GM18511 (cell line): ENCODE results near the gene USP35.
"Not testable (repeated sequence)": the region's sequence is repeated elsewhere in the genome, so short reads cannot be mapped to it uniquely, and the experiment has no call there.

Experiments used
- ATAC-seq: cut with Tn5 transposase; IDR thresholded peaks from one replicate; pipeline ENCODE4 v1.9.1; 2021; ENCODE audit warnings: mild to moderate bottlenecking, moderate library complexity; ENCODE audit not compliant: unreplicated experiment

USP35 gene

DNA sequence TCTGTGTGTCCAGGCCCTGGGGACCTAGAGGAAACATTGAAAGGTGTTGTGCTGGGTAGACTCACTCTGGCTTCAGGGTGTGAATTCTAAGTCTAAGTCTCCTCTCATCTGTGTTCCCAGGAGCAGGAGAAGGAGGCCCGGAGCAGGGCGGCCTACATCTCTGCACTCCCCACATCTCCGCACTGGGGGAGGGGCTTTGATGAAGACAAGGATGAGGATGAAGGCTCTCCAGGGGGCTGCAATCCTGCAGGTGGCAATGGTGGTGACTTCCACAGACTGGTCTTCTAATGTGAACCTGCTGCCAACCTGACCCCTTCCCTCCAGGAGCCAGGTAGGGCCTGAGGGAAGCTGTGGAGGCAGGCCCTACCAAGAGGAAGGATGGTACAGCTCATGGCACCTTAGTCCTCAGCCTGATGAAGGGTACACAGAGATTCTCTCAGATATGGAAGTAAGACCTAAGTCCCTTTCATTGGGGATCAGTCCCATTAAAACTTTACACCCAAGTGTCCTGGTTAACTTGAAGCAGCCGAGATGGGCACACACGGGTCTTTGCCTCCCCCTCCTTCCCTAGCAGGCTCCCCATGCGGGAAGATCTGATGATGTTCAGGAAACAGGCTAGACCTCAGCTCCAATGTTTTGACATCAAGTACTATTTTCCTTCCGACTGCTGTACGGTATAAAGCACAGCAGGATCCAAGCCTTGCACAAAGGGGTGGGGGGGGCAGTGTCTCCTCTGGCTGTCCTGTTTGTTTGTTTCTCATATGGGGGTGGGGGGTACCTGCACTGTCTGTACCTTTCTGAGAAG, 25.0 kb downstream of the USP35 start:
- no peak for ATAC-seq

DNA sequence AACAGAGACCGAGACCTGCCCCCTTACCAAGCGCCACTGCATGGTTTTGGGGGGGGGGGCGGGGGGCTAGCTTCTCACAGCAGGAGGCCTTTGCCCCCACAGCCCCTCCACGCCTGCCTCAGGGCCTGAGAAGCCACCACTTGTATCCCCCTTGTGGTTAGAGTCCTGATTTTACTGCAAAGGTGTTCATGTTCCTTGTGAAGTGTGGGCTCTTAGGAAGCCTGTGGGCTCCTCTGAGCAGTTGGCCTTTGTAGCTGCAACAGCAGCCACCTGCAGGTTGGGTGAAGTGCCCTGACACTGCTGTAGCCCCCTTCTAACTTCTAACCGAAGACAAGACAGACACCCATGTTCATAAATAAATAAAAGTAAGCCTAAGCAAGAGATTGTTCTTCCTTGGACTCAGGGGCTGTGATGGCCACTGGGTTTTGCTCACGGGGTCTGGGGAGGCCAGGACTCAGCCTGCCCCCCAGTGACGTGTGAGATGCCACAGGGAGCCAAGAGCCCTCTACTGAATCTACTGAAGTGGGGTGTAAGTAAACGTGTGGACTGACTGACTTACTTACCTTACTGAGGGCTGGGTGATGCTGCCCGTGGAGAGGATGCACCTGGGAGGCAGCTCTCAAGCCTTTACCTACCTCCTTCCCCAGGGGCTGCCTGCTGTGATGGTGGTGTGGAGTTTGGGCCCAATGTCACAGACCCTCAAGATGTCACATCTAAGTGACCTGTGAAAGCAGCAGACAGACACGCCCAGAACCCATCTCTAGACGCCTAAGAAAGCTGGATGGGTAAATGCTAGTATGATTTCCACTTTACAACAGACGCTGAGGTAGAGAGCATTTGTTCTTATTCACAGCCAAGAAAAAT, 25.8 kb downstream of the USP35 start:
- no peak for ATAC-seq

DNA sequence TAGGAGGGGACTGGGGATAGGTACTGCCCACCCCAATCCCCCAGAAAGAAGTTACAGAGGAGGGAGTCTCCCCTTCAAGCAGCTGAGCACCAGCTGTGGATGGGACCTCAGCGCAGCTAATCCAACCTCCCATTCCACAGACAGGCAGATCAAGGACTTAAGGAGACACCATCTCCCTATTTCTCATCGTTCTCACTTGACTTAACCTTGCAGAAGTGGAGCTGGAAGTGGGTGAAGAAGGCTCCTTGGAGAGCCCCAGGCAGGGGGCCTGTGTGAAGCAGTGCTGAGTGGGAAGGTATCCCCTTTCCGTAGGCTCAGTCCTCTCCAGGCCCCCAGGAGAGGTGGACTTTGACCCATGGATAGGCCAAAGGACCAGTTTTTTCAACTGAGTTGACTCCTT, 27.3 kb downstream of the USP35 start:
- ATAC-seq, result no peak

DNA sequence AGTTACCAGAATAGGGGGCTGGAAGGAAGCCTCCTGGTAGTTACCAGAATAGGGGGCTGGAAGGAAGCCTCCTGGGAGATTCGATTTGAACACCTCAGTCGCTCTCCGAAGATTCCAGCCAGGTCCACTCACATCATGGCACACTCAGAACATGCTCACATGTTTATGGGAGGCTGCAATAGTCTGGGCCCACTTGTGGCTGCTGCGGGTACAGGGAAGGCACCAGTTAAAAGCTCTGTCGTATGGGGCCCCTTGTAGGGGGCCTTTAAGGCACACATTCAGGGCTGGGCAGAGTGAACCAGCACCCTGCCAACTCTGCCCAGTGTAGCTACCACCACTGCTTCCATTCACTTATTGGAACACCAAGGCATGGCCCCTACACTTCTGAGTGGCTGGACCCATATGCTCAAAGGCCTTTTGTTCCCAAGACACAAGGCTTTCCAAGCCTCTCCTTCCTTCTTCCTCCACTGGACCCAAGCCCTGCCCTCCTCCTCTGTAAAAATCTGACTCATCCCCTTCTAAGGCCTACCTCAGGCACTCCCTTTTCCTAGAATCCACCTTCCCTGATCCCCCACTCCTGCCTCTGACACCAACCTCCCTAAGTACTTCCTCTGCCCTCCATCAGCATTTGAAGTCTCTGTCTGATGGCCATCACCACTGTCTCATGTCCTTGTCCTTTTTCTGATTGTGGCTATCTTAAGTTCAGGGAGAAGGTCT, 28.0 kb downstream of the USP35 start:
- no peak for ATAC-seq

DNA sequence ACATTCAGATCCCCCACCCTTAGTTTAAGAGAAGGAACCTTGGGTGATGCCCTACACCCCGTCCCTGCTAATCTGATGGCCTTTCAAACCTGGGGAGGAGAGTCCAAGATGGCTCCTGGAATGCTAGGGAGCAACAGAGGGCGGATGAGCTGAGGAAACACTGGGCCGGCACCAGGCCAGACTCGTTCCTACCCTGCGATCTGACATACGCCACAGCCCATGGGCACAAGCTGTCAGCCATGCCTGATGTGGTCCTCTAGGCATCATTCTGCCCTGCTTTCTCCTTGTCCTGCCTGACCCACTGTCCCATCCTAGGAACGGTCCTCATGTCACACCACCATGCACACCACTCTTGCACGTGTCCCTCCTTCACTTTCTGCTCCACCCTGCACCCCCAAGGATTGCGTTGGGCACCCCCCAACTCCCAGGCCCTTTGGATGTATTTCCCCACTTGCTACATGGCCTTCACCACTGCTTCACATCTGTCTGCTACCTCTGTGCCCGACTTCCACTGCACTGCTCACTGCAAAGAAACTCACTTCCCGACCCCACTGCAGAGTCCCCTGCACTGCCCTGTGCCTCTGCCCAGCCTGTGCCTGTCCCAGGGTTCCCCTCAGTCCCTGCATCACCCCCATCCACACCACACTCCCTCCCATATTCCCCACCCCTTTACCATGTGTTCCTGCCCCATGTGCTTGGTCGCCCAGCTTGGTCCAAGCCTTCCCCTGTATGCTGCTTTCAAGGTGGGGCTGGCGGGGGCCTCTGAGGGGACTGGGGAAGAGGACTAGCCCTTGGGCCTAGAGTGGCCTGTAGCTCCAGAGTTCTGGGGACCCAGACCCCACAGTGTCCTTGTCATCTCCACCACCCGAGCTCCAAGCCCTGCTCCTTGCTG, 29.2 kb downstream of the USP35 start:
- ATAC-seq, result no peak

DNA sequence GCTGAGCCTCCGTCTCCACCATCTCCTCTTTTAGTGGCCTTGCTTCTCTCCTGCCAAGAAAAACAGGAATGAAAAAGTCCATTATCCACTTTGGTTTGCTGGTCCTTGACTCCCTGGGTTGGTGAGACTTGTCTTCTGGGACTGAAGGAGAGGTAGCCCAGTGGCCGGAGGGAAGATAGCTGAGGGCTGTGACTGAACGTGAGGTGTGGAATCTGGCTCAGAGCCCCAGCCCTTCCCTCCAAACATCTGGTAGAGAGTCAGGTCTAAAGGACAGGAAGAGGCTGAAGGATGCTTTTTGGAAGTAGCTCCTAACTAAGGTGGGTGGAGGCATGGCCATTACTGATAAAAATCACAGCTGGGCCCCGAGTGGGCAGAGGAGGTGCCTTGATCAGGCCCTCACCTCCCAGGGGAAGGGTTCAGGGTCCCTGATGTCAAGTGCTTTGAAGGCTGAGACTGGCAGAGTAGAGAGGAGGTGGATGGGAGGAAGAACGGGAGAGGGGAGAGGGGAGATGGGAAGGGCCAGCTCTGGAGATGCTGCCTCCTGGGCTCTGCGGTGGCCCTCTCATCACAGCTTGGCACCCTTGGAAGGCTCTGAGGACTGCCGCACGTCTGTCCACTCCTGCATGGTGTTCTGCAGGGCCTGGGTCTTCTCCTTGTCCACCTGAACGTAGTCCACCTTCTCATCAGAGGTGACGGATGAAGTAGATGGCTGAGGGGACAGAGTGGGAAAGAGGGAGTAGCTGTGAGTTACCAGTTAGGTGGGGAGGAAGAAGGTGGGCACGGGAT, 30.2 kb downstream of the USP35 start:
- no peak for ATAC-seq

DNA sequence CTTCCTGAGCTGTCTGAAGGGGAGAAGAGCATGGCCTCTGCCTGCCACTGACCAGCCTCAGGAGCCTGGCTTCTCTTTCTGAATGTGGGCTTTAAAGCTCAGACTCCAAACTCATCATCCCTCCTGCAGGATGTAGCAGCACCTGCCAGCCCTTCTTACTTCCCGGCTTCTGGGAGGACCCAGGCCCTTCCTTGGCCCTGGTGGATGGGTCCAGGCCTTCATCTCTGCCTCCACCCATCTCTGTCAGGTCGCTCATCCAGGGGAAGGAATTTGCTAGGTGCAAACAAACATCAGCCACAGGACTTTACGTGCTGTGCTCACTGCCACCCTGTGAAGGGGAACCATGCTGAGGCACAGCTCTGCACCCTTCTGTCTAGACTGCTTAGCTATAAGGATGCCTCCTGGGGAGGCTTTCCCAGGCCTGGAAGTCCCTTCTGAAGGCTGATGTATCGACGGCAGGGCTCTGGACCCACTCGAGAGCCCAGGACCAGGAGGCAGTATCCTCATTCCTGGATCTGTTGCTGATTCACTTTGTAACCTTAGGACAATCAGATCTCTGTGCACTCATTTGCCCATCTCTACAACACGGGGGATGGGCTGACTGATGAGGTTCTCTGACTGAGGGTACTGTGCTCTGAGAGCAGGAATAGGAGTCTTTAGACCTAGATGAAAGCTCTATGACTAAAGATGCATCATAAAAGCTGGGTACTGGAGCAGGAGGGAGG, 30.9 kb downstream of the USP35 start:
- no peak for ATAC-seq

DNA sequence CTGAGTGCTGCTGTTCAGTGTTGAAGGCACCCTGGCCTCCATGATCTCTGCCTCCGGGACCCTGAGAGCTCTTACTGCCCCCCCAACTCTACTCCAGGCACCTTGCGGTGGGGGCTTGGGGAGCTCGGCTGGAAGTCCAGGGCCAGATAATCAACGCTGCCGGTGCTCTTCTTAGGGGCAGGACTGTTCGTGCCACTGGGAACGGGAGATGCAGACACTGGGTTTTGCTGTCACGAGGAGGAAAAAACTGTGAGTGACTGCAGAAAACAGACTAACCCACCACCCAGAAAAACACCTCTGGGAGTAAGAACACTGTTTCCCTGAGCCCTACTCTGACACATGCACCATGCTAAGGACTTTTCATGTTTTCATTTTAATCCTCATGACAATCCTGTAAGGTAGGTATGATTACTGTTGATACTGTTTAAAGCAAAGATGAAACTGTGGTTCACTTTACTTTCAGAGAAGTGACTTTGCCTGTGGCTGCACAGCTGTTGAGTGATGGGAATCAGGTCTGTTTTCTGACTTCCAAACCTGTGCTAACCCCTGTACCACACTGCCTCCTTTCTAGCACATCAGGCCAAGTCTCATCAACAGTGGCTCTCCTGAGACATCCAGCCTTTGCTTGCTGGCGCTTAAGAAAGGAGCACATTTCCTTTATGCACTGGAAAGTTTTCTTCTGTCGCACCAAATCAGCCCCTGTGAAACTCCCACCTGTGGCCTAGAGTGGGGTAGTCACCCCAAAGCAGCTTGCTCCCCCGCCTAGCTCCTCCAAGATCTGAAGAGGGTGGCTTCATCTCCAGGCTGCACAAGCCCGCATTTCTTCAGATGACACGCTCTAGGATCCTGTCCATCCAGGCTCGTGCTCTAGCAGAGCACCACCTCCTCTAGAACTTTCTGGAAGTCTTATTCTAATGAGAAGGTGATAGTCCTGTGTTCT, 31.8 kb downstream of the USP35 start:
- no peak for ATAC-seq

DNA sequence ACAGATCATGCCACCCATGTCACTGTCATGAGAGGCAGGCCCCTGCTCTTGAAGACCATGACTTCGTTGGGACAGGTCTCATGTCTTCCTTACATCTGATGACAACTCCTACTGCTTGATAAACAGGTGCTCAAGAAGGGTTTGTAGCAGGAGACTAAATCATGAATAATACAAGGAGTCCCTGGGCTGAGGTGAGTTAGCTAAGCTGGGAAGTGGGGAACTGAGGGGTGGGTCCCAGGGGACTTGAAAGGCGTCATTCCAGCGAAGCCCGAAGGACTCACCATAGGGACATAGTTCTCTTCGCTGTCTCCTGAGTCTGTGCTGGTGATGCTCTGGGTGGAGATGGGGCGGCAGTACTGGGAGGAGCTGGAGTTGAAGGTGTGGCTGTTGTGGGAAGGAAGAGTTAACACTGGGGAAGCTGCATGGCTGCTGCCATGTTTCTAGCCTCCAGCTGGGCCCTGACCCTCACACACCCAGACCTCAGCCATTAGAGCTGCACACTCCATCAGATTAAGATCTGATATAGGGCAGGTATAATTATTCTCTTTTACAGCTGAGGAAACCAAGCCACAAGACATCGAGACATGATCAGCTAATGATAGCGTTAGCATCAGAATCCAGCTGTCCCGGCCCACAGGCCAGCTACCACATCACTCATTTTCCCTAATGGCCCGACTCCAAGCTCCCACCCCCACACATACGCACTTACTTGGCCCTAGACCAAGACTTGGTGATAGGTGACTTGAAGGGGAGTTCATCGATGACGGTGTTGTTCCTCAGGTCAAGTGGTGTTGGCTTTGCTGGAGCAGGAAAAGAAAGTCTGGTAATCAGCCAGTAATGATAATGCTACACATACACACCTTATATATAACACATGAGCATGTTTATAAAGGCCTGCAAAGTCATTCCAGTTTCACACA, 32.9 kb downstream of the USP35 start:
- no peak for ATAC-seq

DNA sequence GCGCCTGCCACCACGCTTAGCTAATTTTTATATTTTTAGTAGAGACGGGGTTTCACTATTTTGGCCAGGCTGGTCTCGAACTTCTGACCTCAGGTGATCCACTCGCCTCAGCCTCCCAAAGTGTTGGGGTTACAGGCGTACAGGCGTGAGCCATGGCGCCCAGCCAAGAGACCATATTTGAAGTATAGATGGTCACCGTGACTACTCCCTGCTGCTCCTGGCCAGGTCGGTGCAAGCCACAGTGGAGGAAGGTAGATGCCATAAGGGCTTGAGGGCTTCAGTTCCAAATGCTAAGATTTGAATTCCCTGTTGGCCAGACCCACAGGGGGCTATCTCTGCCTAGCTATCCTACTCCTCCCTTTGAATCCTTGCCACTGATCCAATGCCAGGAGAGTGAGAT, 34.0 kb downstream of the USP35 start:
- ATAC-seq, result not testable (repeated sequence)

DNA sequence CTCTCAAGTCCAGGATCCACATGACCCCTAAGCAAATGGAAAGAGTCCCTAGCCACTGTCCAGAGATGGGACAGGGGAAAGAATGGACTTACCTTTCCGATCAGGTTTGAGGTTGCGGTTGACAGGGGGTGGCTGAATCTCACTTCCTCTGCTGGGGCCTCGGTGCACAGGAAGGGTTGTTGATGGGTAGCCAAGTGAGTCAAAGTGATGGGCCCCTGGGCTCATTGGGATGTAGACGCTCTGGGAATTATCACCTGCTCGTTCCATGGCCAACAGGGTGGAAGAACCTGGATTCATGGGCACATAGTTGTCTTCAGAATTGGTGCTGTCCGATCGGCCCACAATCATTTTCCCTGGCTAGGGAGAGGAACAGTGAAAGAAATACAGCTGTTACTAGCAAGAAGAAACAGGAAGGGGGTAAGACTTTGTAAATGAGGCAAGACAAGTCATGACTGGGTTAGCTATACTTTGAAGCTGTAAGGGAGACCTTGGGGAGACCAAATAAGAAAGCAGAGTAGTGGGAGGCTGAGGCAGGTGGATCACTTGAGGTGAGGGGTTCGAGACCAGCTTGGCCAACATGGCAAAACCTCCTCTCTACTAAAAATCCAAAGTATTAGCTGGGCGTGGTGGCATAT, 34.7 kb downstream of the USP35 start:
- peak; percentile 89 for ATAC-seq

DNA sequence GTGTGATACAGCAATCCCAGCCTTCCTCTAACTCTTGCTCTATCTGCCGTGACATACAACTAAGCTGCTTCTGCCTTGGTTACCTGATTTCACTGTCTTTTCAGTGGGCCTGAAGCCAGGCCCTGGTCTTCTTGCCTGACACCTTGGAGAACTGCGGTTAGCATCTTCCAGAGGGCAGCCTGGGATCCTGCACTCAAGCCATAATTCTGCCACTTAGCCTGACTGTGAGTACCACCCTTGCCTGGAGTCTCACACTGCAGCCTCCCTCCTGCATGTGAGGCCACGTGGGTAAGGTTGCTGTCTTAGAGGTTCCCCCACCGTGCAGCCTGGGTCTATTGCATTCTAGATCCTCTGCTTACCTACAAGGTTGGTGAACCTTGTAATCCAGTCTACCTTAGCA, 35.8 kb downstream of the USP35 start:
- no peak for ATAC-seq

DNA sequence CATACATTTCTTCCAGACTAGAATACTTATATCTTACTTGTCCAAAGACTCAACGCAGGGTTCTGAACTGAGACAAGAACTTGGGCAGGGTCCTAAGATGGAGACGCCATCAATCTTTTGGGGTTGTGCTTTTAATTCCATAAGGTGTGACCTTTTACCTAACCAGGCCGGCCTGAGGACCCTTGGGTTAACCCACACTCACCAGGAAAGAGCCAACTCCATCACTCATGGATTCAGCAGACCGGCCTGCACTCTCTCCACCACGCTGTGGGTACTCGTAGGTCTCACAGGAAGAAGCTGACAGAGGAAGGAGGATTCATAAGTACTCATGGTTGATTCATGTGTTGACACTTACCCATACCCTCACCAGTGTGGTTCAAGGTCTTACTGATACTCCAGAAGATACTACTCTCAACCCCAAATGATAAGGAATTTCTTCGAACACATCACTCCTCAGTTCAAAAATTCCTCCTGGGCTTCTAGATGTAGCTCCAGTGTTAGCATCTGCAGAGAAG, 36.2 kb downstream of the USP35 start:
- no peak for ATAC-seq

DNA sequence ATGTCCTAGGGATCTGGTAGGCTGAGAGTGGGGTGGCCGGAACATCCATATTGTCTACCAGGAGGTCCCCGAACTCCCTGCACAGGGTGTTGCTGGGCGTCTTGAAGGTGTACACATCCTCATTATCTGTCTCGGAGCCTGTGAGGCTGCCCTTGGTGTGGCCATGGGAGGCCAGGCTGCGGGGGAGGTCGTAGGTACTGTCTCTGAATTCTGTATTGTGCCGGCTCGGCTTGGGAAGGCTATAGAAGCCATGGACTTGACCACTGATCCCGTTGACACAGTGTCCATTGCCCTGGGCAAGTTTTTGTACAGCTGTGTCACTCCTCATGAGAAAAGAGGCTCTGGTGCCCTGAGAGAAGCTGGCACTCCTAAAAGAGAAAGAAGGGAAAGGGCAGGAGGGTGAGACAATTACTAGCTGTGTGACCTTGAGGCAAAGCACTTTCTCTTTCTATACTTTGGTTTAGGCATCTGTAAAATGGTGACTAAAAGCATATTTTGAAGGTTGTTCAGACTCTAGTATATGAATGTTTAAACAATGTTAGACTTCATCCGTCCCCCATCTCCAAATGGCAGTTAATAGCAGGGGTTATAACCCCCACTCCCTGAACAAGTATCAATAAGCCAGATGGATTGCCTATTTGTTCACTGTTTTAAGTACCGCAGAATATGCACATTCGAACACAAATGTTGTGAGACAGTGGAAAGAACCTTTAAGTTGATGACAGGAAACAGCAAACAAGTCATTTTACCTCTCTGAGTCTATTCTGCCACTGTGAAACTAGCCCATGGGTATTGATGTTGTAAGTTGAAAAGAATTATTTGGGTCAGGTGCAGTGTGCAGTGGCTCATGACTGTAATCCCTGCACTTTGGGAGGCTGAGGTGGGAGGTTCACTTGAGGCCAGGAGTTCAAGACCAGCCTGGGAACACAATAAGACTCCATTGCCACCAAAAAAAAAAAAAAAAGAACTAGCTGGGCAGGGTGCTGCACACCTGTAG, 38.3 kb downstream of the USP35 start:
- no peak for ATAC-seq

DNA sequence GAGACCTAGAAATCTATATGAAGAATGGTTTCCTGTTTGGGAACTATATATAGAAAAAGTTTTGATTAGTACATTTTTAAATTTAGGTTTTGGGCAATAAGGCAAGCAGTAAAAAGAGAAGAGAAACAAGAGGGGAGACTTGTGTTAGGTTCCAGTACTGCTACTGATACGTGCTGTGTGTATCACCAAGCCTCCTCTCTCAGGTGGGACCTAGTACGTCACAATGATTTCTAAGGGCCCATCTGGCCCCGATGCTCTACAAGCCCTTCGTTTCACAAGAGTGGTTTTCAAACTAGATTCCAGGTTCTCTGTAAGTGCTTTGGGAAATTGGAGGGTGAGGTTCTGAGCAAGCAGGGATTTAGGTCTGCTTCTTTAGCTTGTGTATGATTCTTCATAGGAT, 39.2 kb downstream of the USP35 start:
- ATAC-seq, result no peak
